NCI-H2227 treated with DMSO at 0.1 percent for 48 hours (cell line): ENCODE measurements around the gene TMEM168.
"Not testable (repeated sequence)": the region's sequence is repeated elsewhere in the genome, so short reads cannot be mapped to it uniquely, and the experiment has no call there.

Source experiments
- DNase-seq: peaks from one replicate; lab custom pipeline; 2025; lab: John Stamatoyannopoulos, UW

Gene TMEM168, protein sequence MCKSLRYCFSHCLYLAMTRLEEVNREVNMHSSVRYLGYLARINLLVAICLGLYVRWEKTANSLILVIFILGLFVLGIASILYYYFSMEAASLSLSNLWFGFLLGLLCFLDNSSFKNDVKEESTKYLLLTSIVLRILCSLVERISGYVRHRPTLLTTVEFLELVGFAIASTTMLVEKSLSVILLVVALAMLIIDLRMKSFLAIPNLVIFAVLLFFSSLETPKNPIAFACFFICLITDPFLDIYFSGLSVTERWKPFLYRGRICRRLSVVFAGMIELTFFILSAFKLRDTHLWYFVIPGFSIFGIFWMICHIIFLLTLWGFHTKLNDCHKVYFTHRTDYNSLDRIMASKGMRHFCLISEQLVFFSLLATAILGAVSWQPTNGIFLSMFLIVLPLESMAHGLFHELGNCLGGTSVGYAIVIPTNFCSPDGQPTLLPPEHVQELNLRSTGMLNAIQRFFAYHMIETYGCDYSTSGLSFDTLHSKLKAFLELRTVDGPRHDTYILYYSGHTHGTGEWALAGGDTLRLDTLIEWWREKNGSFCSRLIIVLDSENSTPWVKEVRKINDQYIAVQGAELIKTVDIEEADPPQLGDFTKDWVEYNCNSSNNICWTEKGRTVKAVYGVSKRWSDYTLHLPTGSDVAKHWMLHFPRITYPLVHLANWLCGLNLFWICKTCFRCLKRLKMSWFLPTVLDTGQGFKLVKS

DNA sequence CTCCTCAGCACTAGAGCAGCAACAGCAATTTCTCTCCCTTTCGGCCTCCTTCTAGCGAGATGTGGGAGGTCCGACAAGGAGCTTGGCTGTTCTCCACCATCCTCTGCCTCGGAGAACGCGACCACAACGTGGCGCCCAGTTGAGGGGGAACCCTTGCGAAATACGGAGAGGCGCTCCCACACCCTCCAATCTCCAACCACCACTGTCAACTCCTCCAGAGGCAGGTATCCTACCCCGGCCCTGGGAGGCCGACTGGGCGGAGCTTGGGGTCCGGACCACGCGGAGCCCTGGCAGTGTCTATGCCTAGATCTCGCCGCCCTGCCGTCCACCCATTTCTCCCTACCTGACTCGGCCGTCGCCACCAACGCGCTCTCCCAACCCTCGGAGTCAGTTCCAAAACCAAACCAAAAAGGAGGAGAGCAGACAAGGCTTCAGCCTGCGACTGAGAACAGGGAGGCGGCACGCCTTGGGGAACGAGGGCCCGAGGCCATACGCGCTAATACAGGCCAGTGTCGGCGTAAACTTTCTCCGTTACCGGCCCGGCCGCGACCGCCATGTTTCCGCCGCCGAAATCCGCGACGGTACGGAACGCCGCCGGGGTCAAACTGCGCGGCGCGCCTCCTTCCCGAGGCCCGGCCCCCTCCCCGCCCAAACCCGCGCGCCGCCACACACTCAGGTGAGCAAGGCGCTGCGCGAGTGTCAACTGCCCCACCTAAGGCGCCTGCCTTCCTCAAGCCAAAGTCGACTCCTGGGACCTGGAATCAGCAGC is at the start of gene TMEM168:
Gene TMEM168 (minus strand): TSS at position 577 of the 769 bp plus-strand sequence. CDS start 5,568 bp downstream, outside the sequence.
- DNase-seq: peak; percentile 90

DNA sequence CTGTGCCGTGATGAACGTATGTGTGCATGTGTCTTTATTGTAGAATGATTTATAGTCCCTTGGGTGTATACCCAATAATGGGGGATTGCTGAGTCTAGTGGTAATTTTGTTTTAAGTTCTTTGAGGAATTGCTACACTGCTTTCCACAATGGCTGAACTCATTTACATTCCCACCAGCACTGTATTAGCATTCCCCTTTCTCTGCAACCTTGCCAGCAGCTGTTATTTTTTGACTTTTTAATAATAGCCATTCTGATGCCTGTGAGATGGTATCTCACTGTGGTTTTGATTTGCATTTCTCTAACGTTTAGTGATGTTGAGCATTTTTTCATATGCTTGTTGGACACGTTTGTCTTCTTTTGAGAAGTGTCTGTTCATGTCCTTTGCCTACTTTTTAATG is 45.7 kb upstream of the TMEM168 start:
- DNase-seq: not testable (repeated sequence)

DNA sequence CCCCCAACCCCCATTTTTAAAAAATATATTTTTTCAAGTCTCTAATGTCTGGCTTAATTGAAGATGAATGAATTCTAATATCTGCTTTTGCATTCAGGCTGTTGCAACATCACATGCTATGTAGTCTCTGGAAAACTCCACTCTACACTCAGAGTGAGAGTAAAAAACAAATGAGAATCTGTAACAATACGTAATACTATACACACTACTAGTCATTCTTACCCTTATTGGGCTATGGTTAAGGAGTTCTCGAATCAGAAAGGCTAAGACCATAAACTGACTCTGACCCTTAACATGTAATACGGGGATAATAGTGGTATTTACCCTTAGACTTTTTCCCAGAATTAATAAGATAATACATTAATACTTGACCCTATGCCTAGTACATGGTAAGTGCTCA is 42.9 kb upstream of the TMEM168 start:
- no peak for DNase-seq

DNA sequence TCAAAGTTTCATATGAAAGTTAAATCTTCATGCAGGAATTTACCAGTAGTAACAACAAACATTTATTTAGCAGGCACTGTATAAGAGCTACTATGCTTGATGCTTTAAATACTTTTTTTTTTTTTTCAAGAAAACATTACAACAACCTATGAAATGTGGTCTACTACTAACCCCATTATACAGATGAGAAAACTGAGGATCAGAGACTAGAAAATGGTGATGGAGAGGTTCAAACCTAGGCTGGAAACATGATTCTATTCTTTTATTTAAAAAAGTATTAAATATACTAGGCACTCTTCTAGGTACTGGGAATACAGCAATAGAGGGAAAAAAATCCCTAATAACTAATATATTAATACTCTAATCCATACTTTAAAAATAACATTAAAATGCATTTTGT is 40.6 kb upstream of the TMEM168 start:
- DNase-seq: no peak

DNA sequence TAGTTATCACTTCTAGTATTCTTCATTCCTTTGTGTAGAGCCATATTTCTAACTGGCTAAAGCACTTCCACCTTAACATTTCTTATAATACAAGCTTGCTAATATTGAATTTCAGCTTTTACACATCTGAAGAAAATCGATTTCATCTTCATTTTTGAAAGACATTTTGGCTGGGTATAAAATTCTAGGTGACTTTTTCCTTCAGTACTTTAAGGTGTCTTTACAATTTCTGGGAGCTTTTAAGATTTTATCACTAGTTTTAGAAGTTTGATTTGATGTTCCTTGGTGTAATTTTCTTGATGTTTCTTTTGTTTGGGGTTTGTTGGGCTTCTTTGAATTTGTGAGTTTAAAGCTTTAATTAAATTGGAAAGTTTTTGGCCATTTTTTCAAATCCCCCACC is 38.5 kb upstream of the TMEM168 start:
- no peak for DNase-seq

DNA sequence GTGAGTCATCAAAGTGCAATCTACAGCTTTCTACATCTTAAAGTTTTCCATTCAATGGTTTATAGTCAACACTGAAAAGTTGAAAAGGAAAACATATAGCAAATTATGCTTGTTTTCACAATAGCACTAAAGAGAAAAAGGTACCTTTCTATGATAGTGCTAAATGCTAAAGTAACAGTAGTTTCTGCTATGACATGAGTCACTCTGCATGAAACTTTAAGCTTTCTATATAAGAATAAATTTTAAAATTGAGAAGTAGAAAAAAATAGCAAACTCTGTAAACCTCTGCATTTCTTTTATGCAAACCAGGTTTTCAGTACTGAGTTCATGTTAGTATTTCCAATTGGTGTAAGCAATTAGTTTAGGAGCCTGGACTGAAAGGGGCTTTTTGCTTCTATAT is 31.2 kb upstream of the TMEM168 start:
- no peak for DNase-seq

DNA sequence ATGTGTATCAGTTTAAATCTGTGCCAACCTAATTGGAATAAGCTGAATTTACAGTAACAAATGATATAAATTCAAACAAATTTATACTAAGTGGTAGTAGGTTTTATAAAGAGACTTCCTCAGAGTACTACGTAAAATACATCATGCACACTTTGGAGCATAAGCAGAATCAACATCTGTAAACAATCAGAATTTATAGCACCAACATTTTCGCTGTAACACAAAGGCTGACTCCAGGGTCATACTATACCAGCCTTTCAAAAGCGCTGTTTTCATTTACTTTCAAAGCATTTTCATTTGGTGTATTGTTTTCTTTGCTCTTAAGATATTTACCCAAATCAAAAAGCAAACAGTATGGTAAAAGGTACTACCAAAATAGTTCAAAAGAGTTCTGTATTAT is 29.3 kb upstream of the TMEM168 start:
- DNase-seq: no peak

DNA sequence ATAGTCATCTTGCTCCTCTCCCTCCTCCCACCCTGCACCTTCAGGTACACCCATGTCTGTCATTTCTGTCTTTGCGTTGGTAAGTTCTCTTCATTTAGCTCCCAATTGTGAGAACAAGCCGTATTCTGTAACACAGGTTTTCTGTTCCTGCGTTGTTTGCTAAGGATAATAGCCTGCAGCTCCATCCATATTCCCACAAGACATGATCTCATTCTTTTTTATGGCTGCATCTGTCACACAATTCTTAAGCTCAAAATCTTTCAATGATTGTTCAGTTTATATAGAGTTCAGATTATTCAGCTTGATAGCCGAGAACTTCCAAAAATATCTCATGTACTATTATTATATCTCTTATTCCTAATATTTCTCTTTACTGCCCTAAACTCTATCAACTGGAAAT is 16.0 kb upstream of the TMEM168 start:
- no peak for DNase-seq

DNA sequence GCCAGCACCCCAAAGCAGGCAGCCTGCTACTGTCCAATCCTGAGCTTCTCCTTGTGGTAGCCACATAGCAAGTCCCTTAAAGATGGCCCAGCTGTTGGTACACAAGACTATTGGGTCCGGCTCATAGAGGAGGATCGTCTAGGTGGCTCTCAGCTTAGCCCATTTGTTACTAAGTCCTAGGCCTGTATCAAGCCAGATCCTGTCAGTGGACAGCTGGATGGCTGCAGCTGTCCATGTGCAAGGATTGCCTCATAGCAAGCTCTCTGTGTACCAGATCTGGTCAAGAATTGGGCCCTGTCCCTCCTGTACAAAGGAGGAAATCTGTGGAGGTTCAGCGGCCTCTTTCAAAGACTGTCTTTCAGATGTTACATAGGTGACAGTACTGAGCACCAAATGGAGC is 12.2 kb upstream of the TMEM168 start:
- DNase-seq: no peak

DNA sequence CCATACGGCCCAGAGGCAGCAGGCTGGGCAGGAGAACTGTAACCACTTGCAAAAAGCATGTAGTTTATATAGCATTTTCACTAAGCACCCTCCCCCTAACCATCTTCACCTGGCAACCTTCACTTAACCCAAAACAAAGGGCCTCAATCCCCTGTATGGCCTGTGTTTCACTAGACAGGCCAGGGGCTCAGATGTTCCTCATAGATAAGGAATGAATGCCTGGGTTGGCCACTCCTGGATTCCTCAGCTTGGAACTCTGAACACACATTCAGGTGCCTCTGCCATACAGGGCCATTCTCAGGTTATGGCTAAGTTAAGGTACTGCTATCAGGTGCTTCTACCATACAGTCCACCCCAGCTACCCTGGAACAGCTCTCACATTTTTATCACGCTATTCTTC is 10.3 kb upstream of the TMEM168 start:
- no peak for DNase-seq

DNA sequence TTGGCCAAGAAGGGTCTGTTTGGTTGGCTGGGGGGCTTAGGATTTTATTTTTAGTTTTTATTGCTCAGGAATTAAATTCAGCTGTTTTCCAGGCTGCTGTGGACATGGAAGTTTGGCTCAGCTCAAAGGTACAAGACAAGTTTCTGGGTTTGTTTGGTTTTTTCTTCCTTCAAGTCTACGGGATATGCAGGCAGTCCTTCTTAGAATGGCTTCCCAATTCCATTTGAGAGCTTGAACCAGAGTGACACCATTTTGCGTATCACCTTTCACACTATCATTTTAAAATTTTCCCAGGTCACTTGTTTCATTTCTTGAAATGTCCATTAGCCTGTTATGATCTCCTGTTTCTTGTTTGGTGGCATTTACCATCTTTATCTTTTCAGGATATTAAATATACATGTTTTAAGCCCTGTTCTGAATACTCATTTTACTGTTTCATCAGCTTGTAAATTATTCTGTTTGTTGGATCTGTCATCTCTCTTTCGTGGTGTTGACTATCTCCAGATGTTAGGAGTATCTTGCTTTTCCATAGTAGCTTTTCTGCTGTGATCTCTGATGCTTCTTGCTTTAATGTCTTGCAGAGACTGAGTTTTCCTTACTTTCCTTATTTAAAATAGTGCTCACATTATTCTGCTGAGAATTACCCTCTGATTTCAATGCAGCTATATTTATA is 9.4 kb upstream of the TMEM168 start:
- DNase-seq: no peak

DNA sequence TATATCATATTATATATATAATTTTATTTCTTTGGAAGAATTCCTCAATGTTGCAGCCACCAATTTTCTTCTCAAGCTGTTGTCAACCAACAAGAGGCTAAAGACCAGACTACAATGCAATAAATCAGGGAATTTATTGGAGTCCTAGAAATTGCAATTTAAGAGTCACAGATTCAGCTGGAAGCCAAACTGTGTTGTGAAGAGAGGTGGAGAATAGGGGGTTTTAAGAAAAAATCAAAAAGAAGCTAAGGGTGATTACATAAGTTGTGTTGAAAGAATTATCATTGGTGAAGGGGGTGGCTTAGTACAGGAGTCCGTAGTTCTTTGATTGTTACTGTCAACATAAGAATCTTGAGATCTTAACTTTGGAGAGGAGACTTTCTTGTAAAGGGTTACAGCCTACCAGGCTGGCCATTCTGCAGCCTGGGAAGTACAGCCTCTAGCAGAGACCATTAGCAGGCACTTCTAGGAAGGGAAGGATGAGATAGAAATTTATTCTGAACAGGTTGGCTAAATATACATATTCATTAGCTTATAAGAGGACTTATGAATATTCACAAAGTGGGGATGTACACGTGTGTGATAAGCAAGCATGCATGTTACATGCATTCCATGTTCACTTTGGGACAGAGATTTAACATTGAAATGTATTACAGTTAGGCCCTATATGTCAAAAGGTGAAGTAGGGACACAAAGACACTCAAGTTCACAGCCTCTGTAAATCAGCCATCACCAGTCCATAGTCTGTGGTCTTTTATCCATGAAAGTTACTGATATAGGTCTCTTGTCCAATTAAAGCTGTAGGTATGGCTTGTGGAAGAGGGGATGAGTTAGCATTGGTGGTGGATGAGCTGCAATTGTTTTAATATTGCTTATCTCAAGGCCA is 8.3 kb upstream of the TMEM168 start:
- no peak for DNase-seq

DNA sequence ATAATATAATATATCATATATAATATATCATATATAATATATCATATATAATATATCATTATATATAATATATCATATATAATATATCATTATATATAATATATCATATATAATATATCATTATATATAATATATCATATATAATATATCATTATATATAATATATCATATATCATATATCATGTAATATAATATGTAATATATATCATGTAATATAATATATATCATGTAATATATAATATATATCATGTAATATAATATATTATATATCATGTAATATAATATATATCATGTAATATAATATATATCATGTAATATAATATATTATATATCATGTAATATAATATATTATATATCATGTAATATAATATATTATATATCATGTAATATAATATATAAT is 6.4 kb upstream of the TMEM168 start:
- not testable (repeated sequence) for DNase-seq

DNA sequence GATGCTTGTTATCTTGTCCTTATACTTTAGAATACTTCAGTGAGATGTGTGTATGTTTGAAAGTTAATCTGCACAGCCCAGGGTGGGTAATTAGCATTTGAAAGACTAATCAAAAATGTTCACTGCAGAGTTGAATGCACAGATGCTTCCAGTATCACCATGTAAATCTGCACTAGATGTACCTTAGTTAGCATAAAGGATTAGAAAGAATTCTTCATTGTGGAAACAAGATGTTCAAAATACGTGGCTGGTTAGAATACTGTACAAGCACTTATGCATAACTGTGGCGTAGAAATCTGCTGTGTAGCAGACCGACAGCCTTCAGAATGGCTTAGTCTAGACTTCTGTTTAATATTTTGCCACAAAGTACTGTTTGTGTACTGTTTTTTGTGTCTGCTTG is 2.2 kb upstream of the TMEM168 start:
- DNase-seq: no peak

DNA sequence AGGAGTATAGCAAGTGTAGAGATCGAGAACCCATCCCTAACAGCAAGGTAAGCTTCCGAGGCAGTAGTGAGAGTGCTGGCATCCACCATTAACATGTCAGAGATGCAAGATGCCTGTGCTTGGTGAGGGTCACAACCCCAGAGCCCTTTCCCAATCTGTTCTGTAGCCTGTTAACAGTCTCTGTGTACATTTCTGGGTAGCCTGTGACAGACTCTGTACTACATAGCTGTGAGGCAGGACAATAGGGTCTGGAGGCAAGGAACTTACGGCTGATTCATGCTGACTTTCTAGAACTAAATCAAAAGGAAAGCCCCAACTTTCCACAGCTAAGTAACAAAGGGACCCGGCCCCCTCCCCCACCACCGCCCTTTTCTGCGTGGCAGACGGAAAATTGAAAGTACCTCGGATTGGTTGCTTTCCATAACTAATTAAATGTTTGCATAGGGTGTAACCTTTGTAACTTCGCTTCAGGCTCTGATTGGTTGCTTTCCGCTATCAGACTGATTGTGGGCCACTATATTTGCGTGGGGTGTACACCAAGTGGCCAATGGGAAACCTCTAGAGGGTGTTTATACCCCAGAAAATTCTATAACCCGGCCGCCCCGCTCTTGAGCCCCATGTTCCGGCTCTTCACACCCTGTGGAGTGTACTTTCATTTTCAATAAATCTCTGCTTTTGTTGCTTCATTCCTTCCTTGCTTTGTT is 1.4 kb upstream of the TMEM168 start:
- DNase-seq: no peak

DNA sequence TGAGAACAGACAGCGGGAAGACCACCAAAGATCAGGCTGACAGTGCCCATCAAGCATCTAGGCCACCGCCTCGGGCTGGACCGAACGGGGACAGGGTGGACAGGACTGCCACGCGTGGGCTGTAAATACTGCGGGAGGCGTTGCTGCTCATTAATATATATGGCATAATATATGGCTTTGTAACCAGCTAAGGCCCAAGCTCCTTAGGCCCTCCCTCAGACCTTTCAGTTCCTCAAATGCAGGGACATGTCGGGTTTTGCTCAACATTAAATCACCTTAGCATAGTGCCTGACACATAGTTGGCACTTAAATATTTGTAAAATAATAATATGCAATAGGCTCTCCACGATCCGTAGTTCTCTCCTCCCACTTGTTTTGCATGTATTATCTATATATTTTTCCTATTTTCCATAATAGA is 402 bp upstream of the TMEM168 start:
- DNase-seq: no peak

DNA sequence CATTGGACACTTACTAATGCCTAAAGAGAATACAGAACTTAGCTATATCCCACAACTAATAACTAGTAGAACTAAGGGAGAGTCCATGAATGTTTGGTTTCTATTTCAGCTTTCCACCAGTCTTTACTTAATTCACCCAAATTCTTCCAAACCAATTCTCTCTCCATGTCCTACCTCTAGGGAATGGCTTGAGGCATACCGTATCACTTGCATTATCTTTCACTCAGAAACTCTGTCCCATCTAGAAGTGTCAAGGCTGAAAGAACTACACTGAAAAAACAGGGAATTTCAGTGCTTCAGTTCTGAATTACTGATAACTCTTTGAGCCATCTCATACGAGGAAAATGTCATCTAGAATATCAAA is 758 bp downstream of the TMEM168 start:
- no peak for DNase-seq

DNA sequence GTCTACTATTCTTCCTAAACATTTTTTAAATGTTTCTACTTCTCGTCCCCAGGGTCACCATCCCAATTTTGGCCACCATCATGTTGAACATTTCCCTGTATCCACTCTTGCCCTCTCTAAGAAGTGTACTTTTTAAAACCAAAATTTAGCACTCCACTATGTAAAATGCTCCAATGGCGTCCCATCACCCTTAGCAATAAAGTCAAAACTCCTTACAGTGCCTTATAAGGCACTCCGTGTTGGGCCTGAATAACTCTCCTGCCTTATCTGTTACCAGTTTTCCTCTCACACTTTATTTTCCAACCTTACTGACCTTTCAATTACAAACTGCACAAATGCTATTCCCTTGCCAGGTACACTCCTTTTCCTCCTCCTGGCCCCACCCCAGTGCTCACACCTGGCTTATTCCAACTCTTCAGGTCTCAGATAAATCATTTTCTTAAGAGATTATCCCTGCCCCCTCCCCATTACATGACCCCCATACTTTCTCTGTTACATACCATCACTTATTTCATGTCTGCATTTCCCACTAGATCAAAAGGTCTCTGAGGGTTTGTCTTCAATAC is 1.3 kb downstream of the TMEM168 start:
- no peak for DNase-seq

DNA sequence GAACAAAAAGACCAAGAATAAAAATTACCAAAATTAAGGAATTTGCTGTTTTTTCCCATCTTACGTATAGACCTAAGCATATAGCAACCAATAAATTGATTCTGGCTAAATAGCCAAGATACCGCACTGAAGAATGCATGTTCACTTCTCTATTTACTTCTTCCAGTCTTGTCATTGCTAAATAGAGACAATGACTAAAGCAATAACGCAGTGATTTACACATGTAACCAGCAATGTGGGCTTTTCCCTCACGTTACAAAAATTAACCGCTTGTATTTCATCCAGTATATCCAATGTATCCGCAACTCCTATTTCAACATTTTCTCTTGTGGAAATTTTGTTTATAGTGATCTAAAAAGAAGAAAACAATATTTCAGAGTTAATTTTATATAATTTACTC is 5.6 kb downstream of the TMEM168 start:
- DNase-seq: no peak

DNA sequence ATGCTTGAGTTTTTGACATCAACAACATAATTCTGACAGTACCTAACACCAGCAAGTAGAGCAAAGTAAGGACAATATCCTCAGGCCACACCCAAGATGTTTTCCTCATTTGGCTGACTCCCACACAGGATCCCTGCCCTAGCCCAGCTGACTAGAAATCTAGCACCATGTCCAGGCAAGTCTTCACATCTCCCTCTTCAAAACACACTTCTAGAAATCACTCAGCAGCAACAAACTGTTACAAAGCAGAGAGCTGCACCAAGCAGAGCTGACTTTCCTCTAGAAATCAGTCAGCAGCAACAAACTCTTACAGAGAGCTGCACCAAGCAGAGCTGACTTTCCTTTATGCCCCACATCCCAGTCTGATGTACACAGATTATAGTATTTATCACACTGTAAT is 7.7 kb downstream of the TMEM168 start:
- DNase-seq: no peak
